ENCODE results near the gene UBFD1. TPM values are rescaled to one million over a fixed set of nuclear protein-coding genes. Genes with fewer than 3 reads are reported as not detected.
"Not testable (repeated sequence)": the region's sequence is repeated elsewhere in the genome, so short reads cannot be mapped to it uniquely, and the experiment has no call there.

Gene UBFD1
- total RNA-seq, 6 experiments from 2014 or later = 27.6 to 50.5 (median 37.4) TPM

GRCh38 chr16:23510164-23510914 is 47.2 kb upstream of the UBFD1 start, which contains the start of gene GGA2:
Gene GGA2, minus strand, starts transcription at chr16:23510494. Its CDS starts 83 bp downstream, at chr16:23510411.
- Histone ChIP-seq H3K36me3 (no peaks in the 10 kb centered on the region), H3K4me3 (peak within 1 kb of the TSS; percentile 46 to 85 (median 75)), H3K27ac (peak within 1 kb of the TSS; percentile 63 to 77 (median 69)), H3K9me3 (no peaks in the 10 kb centered on the region), H3K4me1 (no peaks in the 10 kb centered on the region), H3K27me3 (no peaks in the 10 kb centered on the region)
- peak; percentile 86 to 88 (median 87) for DNase-seq
- WGBS (ENCODE audit: insufficient coverage, low coverage, low lambda C conversion rate, missing lambda C conversion rate) = under 1% methylated on average over 20 of the region's 71 CpGs
- peak; percentile 94 to 96 (median 95) for ATAC-seq
- TF ChIP-seq POLR2A (IDR thresholded peaks at IDR 0.05) = peak; percentile 92
- TF ChIP-seq, protein P1, sequence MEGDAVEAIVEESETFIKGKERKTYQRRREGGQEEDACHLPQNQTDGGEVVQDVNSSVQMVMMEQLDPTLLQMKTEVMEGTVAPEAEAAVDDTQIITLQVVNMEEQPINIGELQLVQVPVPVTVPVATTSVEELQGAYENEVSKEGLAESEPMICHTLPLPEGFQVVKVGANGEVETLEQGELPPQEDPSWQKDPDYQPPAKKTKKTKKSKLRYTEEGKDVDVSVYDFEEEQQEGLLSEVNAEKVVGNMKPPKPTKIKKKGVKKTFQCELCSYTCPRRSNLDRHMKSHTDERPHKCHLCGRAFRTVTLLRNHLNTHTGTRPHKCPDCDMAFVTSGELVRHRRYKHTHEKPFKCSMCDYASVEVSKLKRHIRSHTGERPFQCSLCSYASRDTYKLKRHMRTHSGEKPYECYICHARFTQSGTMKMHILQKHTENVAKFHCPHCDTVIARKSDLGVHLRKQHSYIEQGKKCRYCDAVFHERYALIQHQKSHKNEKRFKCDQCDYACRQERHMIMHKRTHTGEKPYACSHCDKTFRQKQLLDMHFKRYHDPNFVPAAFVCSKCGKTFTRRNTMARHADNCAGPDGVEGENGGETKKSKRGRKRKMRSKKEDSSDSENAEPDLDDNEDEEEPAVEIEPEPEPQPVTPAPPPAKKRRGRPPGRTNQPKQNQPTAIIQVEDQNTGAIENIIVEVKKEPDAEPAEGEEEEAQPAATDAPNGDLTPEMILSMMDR (IDR thresholded peaks at IDR 0.05) = peak in 1 of 4 donors; percentile 13
- intact Hi-C loops (cut with DNase I) = no loop called here

DNA sequence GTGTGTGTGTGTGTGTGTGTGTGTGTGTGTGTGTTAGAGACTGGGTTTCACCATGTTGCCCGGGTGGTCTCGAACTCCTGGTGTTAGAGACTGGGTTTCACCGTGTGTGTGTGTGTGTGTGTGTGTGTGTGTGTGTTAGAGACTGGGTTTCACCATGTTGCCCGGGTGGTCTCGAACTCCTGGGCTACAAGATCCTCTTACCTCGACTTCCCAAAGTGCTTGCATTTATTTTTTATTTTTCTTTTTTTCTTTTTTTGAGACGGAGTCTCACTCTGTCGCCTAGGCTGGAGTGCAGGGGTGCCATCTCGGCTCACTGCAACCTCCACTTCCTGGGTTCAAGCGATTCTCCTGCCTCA is 46.6 kb upstream of the UBFD1 start:
- Histone ChIP-seq H3K27ac (peak overlapping the region in 1 of 3 donors; percentile 69), H3K4me3 (peak overlapping the region in 2 of 3 donors; percentile 75 to 85)
- H3K4me1 ChIP-seq; H3K36me3 ChIP-seq; intact Hi-C loops (cut with DNase I); ATAC-seq; H3K9me3 ChIP-seq; DNase-seq; H3K27me3 ChIP-seq: not testable (repeated sequence)
- WGBS (ENCODE audit: insufficient coverage, low coverage, low lambda C conversion rate, missing lambda C conversion rate) = 83% methylated on average over 4 of the region's 10 CpGs

DNA sequence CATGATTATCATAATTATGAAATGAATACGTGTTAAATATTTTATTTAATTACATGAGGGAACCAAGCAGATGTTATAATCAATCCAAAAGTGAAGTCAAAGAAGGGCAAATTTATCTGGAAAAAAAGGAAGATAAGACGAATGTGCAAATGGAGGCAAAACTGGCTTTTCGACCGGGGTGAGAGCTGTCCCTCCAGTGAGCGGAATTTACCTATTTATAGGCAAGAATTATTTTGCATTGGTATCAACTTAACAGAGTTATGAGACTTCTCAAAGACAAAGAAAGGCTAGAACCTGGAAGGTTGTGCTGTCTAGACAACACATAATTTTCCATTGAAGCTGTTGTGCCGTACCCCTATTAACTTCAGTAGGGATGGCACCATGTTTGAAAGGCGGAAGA is 45.8 kb upstream of the UBFD1 start:
- Histone ChIP-seq H3K36me3 (no peaks in the 10 kb centered on the region), H3K4me1 (no peaks in the 10 kb centered on the region), H3K27ac (no peak overlapping the region), H3K4me3 (no peak overlapping the region), H3K9me3 (no peaks in the 10 kb centered on the region), H3K27me3 (no peaks in the 10 kb centered on the region)
- TF ChIP-seq, protein P1 (IDR thresholded peaks at IDR 0.05) = no peak
- no peak for TF ChIP-seq POLR2A (IDR thresholded peaks at IDR 0.05)
- ATAC-seq (no peak), DNase-seq (no peak)
- intact Hi-C loops (cut with DNase I) = no loop called here
- WGBS (ENCODE audit: insufficient coverage, low coverage, low lambda C conversion rate, missing lambda C conversion rate) = 86% methylated on average over 7 of the region's 7 CpGs

- Histone ChIP-seq H3K4me1 (no peaks in the 10 kb centered on the region), H3K27ac (no peak overlapping the region), H3K36me3 (no peaks in the 10 kb centered on the region), H3K9me3 (no peaks in the 10 kb centered on the region), H3K27me3 (no peaks in the 10 kb centered on the region), H3K4me3 (no peak overlapping the region)
- ATAC-seq (no peak), DNase-seq (no peak)
- 89% methylated on average over 4 of the region's 4 CpGs for WGBS (ENCODE audit: insufficient coverage, low coverage, low lambda C conversion rate, missing lambda C conversion rate)
- TF ChIP-seq POLR2A (IDR thresholded peaks at IDR 0.05) = no peak
- TF ChIP-seq, protein P1 (IDR thresholded peaks at IDR 0.05) = no peak
- intact Hi-C loops (cut with DNase I) = no loop called here
Observed at GRCh38 chr16:23512168-23512695, 45.3 kb upstream of the UBFD1 start.
